ENCODE measurements around the gene STK38L. TPM values are rescaled to one million over a fixed set of nuclear protein-coding genes. Genes with fewer than 3 reads are reported as not detected.

STK38L gene
- total RNA-seq, 1 donor from 2014 or later = 115 TPM

- peak overlapping the region; percentile 77 for H3K4me3 ChIP-seq (ENCODE audit: insufficient read depth, low read depth, low read length)
- peak; percentile 29 for FAIRE-seq
- H3K36me3 ChIP-seq (ENCODE audit: insufficient read depth, low read length) = peaks cover 6% of the 10 kb centered on the region
- H3K4me1 Mint-ChIP-seq (ENCODE audit: low read depth, unreplicated experiment) = peaks cover 26% of the 10 kb centered on the region
- H3K4me1 ChIP-seq (ENCODE audit: insufficient read depth, low read length) = peaks cover 21% of the 10 kb centered on the region
- peak overlapping the region; percentile 69 for H2AFZ ChIP-seq (ENCODE audit: low read depth, low read length)
- peak overlapping the region; percentile 72 for H3K27ac ChIP-seq (ENCODE audit: low read depth, low read length)
- DNase-seq (ENCODE audit: low read depth) = no peak
- peak overlapping the region; percentile 80 for H3K9ac ChIP-seq (ENCODE audit: low read length)
- TF ChIP-seq, protein P1, sequence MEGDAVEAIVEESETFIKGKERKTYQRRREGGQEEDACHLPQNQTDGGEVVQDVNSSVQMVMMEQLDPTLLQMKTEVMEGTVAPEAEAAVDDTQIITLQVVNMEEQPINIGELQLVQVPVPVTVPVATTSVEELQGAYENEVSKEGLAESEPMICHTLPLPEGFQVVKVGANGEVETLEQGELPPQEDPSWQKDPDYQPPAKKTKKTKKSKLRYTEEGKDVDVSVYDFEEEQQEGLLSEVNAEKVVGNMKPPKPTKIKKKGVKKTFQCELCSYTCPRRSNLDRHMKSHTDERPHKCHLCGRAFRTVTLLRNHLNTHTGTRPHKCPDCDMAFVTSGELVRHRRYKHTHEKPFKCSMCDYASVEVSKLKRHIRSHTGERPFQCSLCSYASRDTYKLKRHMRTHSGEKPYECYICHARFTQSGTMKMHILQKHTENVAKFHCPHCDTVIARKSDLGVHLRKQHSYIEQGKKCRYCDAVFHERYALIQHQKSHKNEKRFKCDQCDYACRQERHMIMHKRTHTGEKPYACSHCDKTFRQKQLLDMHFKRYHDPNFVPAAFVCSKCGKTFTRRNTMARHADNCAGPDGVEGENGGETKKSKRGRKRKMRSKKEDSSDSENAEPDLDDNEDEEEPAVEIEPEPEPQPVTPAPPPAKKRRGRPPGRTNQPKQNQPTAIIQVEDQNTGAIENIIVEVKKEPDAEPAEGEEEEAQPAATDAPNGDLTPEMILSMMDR (IDR thresholded peaks at IDR 0.05; ENCODE audit: insufficient read depth, low read depth, low read length) = no peak
- no peak for TF ChIP-seq EZH2 (IDR thresholded peaks at IDR 0.05; ENCODE audit: insufficient read depth, low read length)
- H3K9me3 Mint-ChIP-seq (ENCODE audit: unreplicated experiment) = peaks cover 2% of the 10 kb centered on the region
- H3K4me3 Mint-ChIP-seq (ENCODE audit: unreplicated experiment) = peak overlapping the region; percentile 87
- no peaks in the 10 kb centered on the region for H3K9me3 ChIP-seq (ENCODE audit: insufficient read depth, low read depth, low read length)
- peaks cover 33% of the 10 kb centered on the region for H3K79me2 ChIP-seq (ENCODE audit: insufficient read depth, low read length)
- H3K36me3 Mint-ChIP-seq (ENCODE audit: low read depth, unreplicated experiment) = no peaks in the 10 kb centered on the region
- H4K20me1 ChIP-seq (ENCODE audit: insufficient read depth, low read length) = peaks cover 13% of the 10 kb centered on the region
- H3K27me3 Mint-ChIP-seq (ENCODE audit: low read depth, unreplicated experiment) = no peaks in the 10 kb centered on the region
- no peaks in the 10 kb centered on the region for H3K27me3 ChIP-seq (ENCODE audit: insufficient read depth, low read length)
- peak overlapping the region; percentile 96 for H3K27ac Mint-ChIP-seq (ENCODE audit: unreplicated experiment)
- peak overlapping the region; percentile 95 for H3K4me2 ChIP-seq (ENCODE audit: low read length)
Measured at GRCh38 chr12:27331927-27332324, 87.8 kb downstream of the STK38L start.

GRCh38 chr12:27332407-27332713 lies 88.3 kb downstream of the STK38L start:
- Histone ChIP-seq H3K9ac (ENCODE audit: low read length) (peak overlapping the region; percentile 80), H3K4me2 (ENCODE audit: low read length) (peak overlapping the region; percentile 95), H3K36me3 (ENCODE audit: insufficient read depth, low read length) (peaks cover 5% of the 10 kb centered on the region), H3K4me1 (ENCODE audit: insufficient read depth, low read length) (peaks cover 21% of the 10 kb centered on the region), H3K79me2 (ENCODE audit: insufficient read depth, low read length) (peaks cover 36% of the 10 kb centered on the region), H3K9me3 (ENCODE audit: insufficient read depth, low read depth, low read length) (no peaks in the 10 kb centered on the region), H3K4me3 (ENCODE audit: insufficient read depth, low read depth, low read length) (peak overlapping the region; percentile 77), H4K20me1 (ENCODE audit: insufficient read depth, low read length) (peaks cover 13% of the 10 kb centered on the region), H3K27ac (ENCODE audit: low read depth, low read length) (peak overlapping the region; percentile 72), H3K27me3 (ENCODE audit: insufficient read depth, low read length) (no peaks in the 10 kb centered on the region), H2AFZ (ENCODE audit: low read depth, low read length) (peak overlapping the region; percentile 69)
- peak overlapping the region; percentile 64 for H3K27ac Mint-ChIP-seq (ENCODE audit: unreplicated experiment)
- H3K4me1 Mint-ChIP-seq (ENCODE audit: low read depth, unreplicated experiment) = peaks cover 27% of the 10 kb centered on the region
- peaks cover 2% of the 10 kb centered on the region for H3K9me3 Mint-ChIP-seq (ENCODE audit: unreplicated experiment)
- DNase-seq (ENCODE audit: low read depth) (no peak), FAIRE-seq (no peak)
- H3K27me3 Mint-ChIP-seq (ENCODE audit: low read depth, unreplicated experiment) = no peaks in the 10 kb centered on the region
- no peaks in the 10 kb centered on the region for H3K36me3 Mint-ChIP-seq (ENCODE audit: low read depth, unreplicated experiment)
- TF ChIP-seq, protein P1 (IDR thresholded peaks at IDR 0.05; ENCODE audit: insufficient read depth, low read depth, low read length) = no peak
- no peak for TF ChIP-seq EZH2 (IDR thresholded peaks at IDR 0.05; ENCODE audit: insufficient read depth, low read length)
- H3K4me3 Mint-ChIP-seq (ENCODE audit: unreplicated experiment) = peak overlapping the region; percentile 87

DNA sequence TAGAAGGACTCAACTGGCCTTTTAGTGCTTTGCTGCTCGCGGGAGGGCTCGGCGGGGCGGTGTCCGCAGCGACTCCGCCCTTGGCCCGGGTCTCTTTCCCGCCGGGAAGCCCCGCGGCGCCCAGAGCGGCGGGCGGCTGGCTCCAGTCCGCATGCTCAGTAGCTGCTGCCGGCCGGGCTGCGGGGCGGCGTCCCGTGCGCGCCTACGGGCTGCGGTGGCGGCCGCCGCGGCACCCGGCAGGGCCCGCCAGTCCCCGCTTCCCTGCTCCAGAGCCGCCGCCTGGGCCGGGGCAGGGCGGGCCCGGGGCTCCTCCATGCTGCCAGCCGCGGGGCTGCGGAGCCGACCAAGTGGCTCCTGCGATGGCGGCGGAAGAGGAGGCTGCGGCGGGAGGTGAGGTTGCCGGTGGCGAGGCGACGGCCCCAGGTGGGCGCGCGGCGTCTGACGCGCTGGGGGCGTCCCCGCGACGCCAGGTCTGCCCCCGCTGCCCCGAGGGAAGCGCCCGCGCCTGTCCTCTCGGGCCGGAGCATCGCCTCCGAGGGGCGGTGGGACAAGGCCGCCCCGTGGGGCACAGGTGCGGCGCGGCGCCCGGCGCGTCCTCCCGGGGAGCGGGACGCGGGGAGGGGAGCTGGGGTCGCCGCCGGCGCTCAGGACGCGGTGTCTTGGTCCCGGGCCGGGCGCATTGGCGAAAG lies 88.8 kb downstream of the STK38L start, which contains the start of gene BMAL2:
BMAL2 (plus strand) TSS at position 123 of the 689 bp plus-strand sequence; CDS start at position 360, 237 bp downstream.
- Histone ChIP-seq H3K4me3 (ENCODE audit: insufficient read depth, low read depth, low read length) (peak within 1 kb of the TSS; percentile 77), H3K9ac (ENCODE audit: low read length) (peak within 1 kb of the TSS; percentile 80), H3K27ac (ENCODE audit: low read depth, low read length) (peak within 1 kb of the TSS; percentile 72), H2AFZ (ENCODE audit: low read depth, low read length) (peak within 1 kb of the TSS; percentile 69), H3K9me3 (ENCODE audit: insufficient read depth, low read depth, low read length) (no peaks in the 10 kb centered on the region), H3K4me2 (ENCODE audit: low read length) (peak within 1 kb of the TSS; percentile 95), H3K4me1 (ENCODE audit: insufficient read depth, low read length) (peaks cover 21% of the 10 kb centered on the region), H3K79me2 (ENCODE audit: insufficient read depth, low read length) (peaks cover 38% of the 10 kb centered on the region), H3K27me3 (ENCODE audit: insufficient read depth, low read length) (no peaks in the 10 kb centered on the region), H4K20me1 (ENCODE audit: insufficient read depth, low read length) (peaks cover 13% of the 10 kb centered on the region), H3K36me3 (ENCODE audit: insufficient read depth, low read length) (peaks cover under 1% of the 10 kb centered on the region)
- DNase-seq (ENCODE audit: low read depth) (peak; percentile 18), FAIRE-seq (no peak)
- H3K36me3 Mint-ChIP-seq (ENCODE audit: low read depth, unreplicated experiment) = no peaks in the 10 kb centered on the region
- peaks cover 30% of the 10 kb centered on the region for H3K4me1 Mint-ChIP-seq (ENCODE audit: low read depth, unreplicated experiment)
- peaks cover 2% of the 10 kb centered on the region for H3K9me3 Mint-ChIP-seq (ENCODE audit: unreplicated experiment)
- peak within 1 kb of the TSS; percentile 90 for H3K4me3 Mint-ChIP-seq (ENCODE audit: unreplicated experiment)
- H3K27ac Mint-ChIP-seq (ENCODE audit: unreplicated experiment) = peak within 1 kb of the TSS; percentile 96
- TF ChIP-seq EZH2 (IDR thresholded peaks at IDR 0.05; ENCODE audit: insufficient read depth, low read length) = no peak
- TF ChIP-seq, protein P1 (IDR thresholded peaks at IDR 0.05; ENCODE audit: insufficient read depth, low read depth, low read length) = no peak
- H3K27me3 Mint-ChIP-seq (ENCODE audit: low read depth, unreplicated experiment) = no peaks in the 10 kb centered on the region

Measured in astrocyte (in vitro differentiated cells and primary cell).